ENCODE data around the gene STON2.

The STON2 gene

GRCh38 chr14:81418057-81418790, 18.1 kb upstream of the STON2 start:
- no peak for DNase-seq (ENCODE audit: low read depth)

GRCh38 chr14:81416981-81417380, 16.9 kb upstream of the STON2 start:
- DNase-seq (ENCODE audit: low read depth) = no peak

- DNase-seq (ENCODE audit: low read depth) = no peak
Measured at GRCh38 chr14:81416194-81416952, 16.2 kb upstream of the STON2 start.

GRCh38 chr14:81415781-81416180, 15.7 kb upstream of the STON2 start:
- no peak for DNase-seq (ENCODE audit: low read depth)

GRCh38 chr14:81414123-81414522, 14.0 kb upstream of the STON2 start:
- DNase-seq (ENCODE audit: low read depth) = no peak

GRCh38 chr14:81412779-81413178, 12.7 kb upstream of the STON2 start:
- no peak for DNase-seq (ENCODE audit: low read depth)

- no peak for DNase-seq (ENCODE audit: low read depth)
Measured at GRCh38 chr14:81408595-81408994, 8.5 kb upstream of the STON2 start.

- no peak for DNase-seq (ENCODE audit: low read depth)
Measured at GRCh38 chr14:81406863-81407262, 6.7 kb upstream of the STON2 start.

- DNase-seq (ENCODE audit: low read depth) = no peak
Measured at GRCh38 chr14:81402123-81402495, 2.0 kb upstream of the STON2 start.

- peak; percentile 81 for DNase-seq (ENCODE audit: low read depth)
Measured at GRCh38 chr14:81401420-81402122, 1.4 kb upstream of the STON2 start.

GRCh38 chr14:81400852-81401251, 728 bp upstream of the STON2 start:
- peak; percentile 91 for DNase-seq (ENCODE audit: low read depth)

GRCh38 chr14:81398196-81398891, 1.8 kb downstream of the STON2 start:
- DNase-seq (ENCODE audit: low read depth) = no peak

GRCh38 chr14:81396113-81396512, 4.0 kb downstream of the STON2 start:
- no peak for DNase-seq (ENCODE audit: low read depth)

GRCh38 chr14:81394739-81395138, 5.4 kb downstream of the STON2 start:
- DNase-seq (ENCODE audit: low read depth) = no peak

- no peak for DNase-seq (ENCODE audit: low read depth)
Measured at GRCh38 chr14:81392976-81393643, 7.0 kb downstream of the STON2 start.

- DNase-seq (ENCODE audit: low read depth) = no peak
Measured at GRCh38 chr14:81392052-81392451, 8.1 kb downstream of the STON2 start.

GRCh38 chr14:81390696-81391095, 9.4 kb downstream of the STON2 start:
- no peak for DNase-seq (ENCODE audit: low read depth)

- DNase-seq (ENCODE audit: low read depth) = no peak
Measured at GRCh38 chr14:81388336-81388735, 11.8 kb downstream of the STON2 start.

GRCh38 chr14:81386290-81386745, 13.8 kb downstream of the STON2 start:
- no peak for DNase-seq (ENCODE audit: low read depth)

- no peak for DNase-seq (ENCODE audit: low read depth)
Measured at GRCh38 chr14:81385886-81386285, 14.2 kb downstream of the STON2 start.

- DNase-seq (ENCODE audit: low read depth) = no peak
Measured at GRCh38 chr14:81385419-81385818, 14.7 kb downstream of the STON2 start.

- peak; percentile 56 for DNase-seq (ENCODE audit: low read depth)
Measured at GRCh38 chr14:81384900-81385299, 15.2 kb downstream of the STON2 start.

Data from non-pigmented ciliary epithelial cell (primary cell).